Activated B cell treated with CpG ODN at 0.5 μM for 24 hours (primary cell): ENCODE data around the gene OR8B8. TPM values are rescaled to one million over a fixed set of nuclear protein-coding genes. Genes with fewer than 3 reads are reported as not detected.

Experiments
- ATAC-seq: fragments of 200-7000 bp; cut with Tn5 transposase; one replicate; pipeline ENCODE4 v1.10.0; 2021; ENCODE audit warnings: low read depth, mild to moderate bottlenecking, moderate library complexity
- CTCF ChIA-PET: fragments of 350-600 bp; sonication (Branson Sonifier 250); formaldehyde crosslinking; loops from one replicate; lab custom pipeline; 2021; ENCODE audit warnings: antibody characterized with exemption; lab: Charles Lee
- POLR2A ChIA-PET: fragments of 350-600 bp; sonication (Branson Sonifier 250); formaldehyde crosslinking; loops from one replicate; lab custom pipeline; 2021; ENCODE audit warnings: antibody characterized with exemption; lab: Charles Lee
- DNase-seq: peaks from one replicate; pipeline ENCODE4 v3.0.0; 2022
- H3K27ac Mint-ChIP-seq: one replicate; pipeline ENCODE4 v1.8.0; 2020; ENCODE audit warnings: mixed read lengths
- H3K27me3 Mint-ChIP-seq: one replicate; pipeline ENCODE4 v1.8.0; 2021; ENCODE audit warnings: mixed read lengths
- H3K36me3 Mint-ChIP-seq: one replicate; pipeline ENCODE4 v1.8.0; 2021; ENCODE audit warnings: low read depth, mixed read lengths
- H3K4me1 Mint-ChIP-seq: one replicate; pipeline ENCODE4 v1.8.0; 2021; ENCODE audit warnings: mixed read lengths
- H3K4me3 Mint-ChIP-seq: one replicate; pipeline ENCODE4 v1.8.0; 2020; ENCODE audit warnings: mild to moderate bottlenecking, mixed read lengths
- H3K9me3 Mint-ChIP-seq: one replicate; pipeline ENCODE4 v1.8.0; 2020; ENCODE audit warnings: mixed read lengths
- CTCF ChIP-seq: fragments of 200-600 bp; IDR thresholded peaks from one replicate; pipeline ENCODE4 v1.8.0; 2022; ENCODE audit warnings: antibody characterized with exemption, mild to moderate bottlenecking
- intact Hi-C: fragments of 100-400 bp; cut with micrococcal nuclease; formaldehyde crosslinking; loops from one replicate; pipeline ENCODE4 v1.15.1; 2024
- total RNA-seq: library from RNA; stranded (reverse); gene quantifications from 2 replicates; pipeline ENCODE4 v1.2.3, GENCODE V29; 2022

Gene OR8B8
- total RNA-seq, 1 donor from 2014 or later: not detected

GRCh38 chr11:124473476-124473875, 28.0 kb upstream of the OR8B8 start:
- POLR2A ChIA-PET: no interaction called here
- CTCF ChIA-PET: no interaction called here
- intact Hi-C loops: no loop called here
- Mint-ChIP-seq H3K4me1 (no peaks in the 10 kb centered on the region), H3K36me3 (no peaks in the 10 kb centered on the region), H3K27me3 (peaks cover 4% of the 10 kb centered on the region), H3K27ac (no peak overlapping the region), H3K4me3 (no peak overlapping the region), H3K9me3 (no peaks in the 10 kb centered on the region)
- ATAC-seq: no peak
- no peak for DNase-seq
- no peak for TF ChIP-seq CTCF

DNA sequence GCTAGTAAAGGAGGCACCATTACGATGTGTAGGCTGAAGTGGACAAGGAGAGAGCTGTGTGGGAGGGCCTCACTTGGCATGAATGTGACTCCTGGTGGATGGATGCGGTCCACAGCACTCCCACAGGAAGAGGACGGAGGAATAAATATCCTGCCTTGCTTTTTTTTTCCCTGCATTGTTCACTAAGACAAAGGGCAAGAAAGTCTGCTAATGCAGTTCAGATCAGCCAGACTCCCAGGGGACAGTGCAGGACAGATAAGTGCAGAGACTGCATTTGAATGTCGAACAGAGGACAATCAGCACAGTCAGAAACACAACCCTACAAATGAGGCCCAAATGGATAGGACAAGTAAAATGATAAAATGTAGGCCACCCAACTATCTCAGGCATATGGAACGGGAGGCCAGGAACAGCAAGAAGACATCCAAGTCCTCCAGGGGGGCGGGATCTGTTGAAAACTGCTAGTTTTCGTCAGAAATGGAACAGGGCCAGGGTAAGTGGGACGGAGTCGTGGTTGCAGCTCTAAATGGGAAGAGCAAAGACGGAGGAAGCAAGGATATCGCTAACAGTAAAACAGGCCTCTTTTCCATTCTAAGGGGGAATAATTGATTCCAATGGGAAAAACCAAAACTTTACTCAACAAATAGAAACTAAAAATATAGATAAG, 25.2 kb upstream of the OR8B8 start:
- no peak overlapping the region for H3K27ac Mint-ChIP-seq
- POLR2A ChIA-PET: no interaction called here
- CTCF ChIA-PET: no interaction called here
- ATAC-seq: no peak
- intact Hi-C loops: no loop called here
- no peaks in the 10 kb centered on the region for H3K9me3 Mint-ChIP-seq
- H3K4me3 Mint-ChIP-seq: no peak overlapping the region
- H3K36me3 Mint-ChIP-seq: no peaks in the 10 kb centered on the region
- no peaks in the 10 kb centered on the region for H3K4me1 Mint-ChIP-seq
- peaks cover 4% of the 10 kb centered on the region for H3K27me3 Mint-ChIP-seq
- TF ChIP-seq CTCF: no peak
- no peak for DNase-seq

GRCh38 chr11:124467381-124467927, 22.0 kb upstream of the OR8B8 start:
- no peaks in the 10 kb centered on the region for H3K9me3 Mint-ChIP-seq
- POLR2A ChIA-PET: no interaction called here
- CTCF ChIA-PET: no interaction called here

GRCh38 chr11:124465368-124465767, 19.9 kb upstream of the OR8B8 start:
- POLR2A ChIA-PET: no interaction called here

More at GRCh38 chr11:124467381-124467927, 22.0 kb upstream of the OR8B8 start:
- ATAC-seq (no peak), DNase-seq (no peak)
- intact Hi-C loops: no loop called here
- no peak for TF ChIP-seq CTCF
- Mint-ChIP-seq H3K27ac (no peak overlapping the region), H3K27me3 (peaks cover 3% of the 10 kb centered on the region), H3K4me1 (no peaks in the 10 kb centered on the region), H3K4me3 (no peak overlapping the region), H3K36me3 (no peaks in the 10 kb centered on the region)

More at GRCh38 chr11:124465368-124465767, 19.9 kb upstream of the OR8B8 start:
- DNase-seq (no peak), ATAC-seq (no peak)
- no peaks in the 10 kb centered on the region for H3K9me3 Mint-ChIP-seq
- H3K4me1 Mint-ChIP-seq: no peaks in the 10 kb centered on the region
- H3K4me3 Mint-ChIP-seq: no peak overlapping the region
- intact Hi-C loops: no loop called here
- H3K27me3 Mint-ChIP-seq: peaks cover 3% of the 10 kb centered on the region
- no peaks in the 10 kb centered on the region for H3K36me3 Mint-ChIP-seq
- TF ChIP-seq CTCF: no peak
- H3K27ac Mint-ChIP-seq: no peak overlapping the region
- CTCF ChIA-PET: no interaction called here
